ENCODE results near the gene SEMA6A. TPM values are rescaled to one million over a fixed set of nuclear protein-coding genes. Genes with fewer than 3 reads are reported as not detected.

SEMA6A gene
- total RNA-seq, 2 experiments from 2014 or later: not detected

DNA sequence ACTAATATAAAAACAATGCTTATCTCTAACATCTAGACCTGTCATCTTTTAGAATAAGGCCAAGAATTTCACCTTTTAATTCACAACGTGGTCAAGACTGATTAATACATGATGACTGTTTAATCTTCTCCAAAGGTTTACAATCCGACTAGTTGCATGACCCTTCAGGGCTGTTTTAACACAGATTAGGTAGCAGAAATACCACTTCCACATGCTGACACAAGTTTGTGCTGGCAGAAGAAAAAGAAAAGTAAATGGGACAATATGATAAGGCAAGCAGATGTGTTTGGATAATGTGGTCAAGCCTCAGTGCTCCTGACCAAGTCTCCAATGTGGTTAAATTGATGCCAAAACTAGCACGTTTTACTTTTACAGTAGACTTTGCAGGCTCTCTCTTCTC lies 31.1 kb downstream of the SEMA6A start:
- POLR2A ChIA-PET: no interaction called here
- H3K27me3 Mint-ChIP-seq: no peaks in the 10 kb centered on the region
- no peaks in the 10 kb centered on the region for H3K4me1 Mint-ChIP-seq
- no peak overlapping the region for H3K27ac Mint-ChIP-seq
- H3K4me3 Mint-ChIP-seq: no peak overlapping the region
- DNase-seq (no peak), ATAC-seq (no peak)
- no peaks in the 10 kb centered on the region for H3K36me3 Mint-ChIP-seq (ENCODE audit: low read depth)
- CTCF ChIA-PET: no interaction called here
- peaks cover 13% of the 10 kb centered on the region for H3K9me3 Mint-ChIP-seq (ENCODE audit: low read depth)
- intact Hi-C loops (cut with DNase I, micrococcal nuclease): no loop called here

DNA sequence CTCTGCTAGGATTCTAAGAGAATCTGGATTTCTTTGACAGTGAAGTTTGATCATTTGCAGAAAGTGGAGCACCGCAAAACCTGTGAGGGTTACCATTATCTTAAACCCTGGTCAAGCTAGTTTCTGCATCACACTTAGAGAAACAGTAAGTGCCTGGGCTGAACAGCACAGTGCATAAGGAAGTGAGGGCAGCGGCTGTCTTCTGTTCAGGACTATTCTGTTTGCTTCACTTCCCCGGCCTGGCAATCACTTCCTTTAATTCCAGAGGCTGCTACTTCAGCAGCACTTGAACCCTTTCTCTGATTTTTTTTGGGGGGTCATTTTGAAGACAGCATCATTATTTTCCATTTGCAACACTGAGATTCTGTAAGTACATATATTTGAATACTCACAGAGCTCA lies 32.0 kb downstream of the SEMA6A start:
- intact Hi-C loops (cut with DNase I, micrococcal nuclease): no loop called here
- H3K9me3 Mint-ChIP-seq (ENCODE audit: low read depth): peaks cover 13% of the 10 kb centered on the region
- DNase-seq (no peak), ATAC-seq (no peak)
- H3K27ac Mint-ChIP-seq: no peak overlapping the region
- H3K36me3 Mint-ChIP-seq (ENCODE audit: low read depth): no peaks in the 10 kb centered on the region
- H3K4me3 Mint-ChIP-seq: no peak overlapping the region
- H3K27me3 Mint-ChIP-seq: no peaks in the 10 kb centered on the region
- CTCF ChIA-PET: no interaction called here
- H3K4me1 Mint-ChIP-seq: no peaks in the 10 kb centered on the region
- POLR2A ChIA-PET: no interaction called here

GRCh38 chr5:116539222-116539621 lies 35.4 kb downstream of the SEMA6A start:
- ATAC-seq (no peak), DNase-seq (no peak)
- intact Hi-C loops (cut with DNase I, micrococcal nuclease): no loop called here
- Mint-ChIP-seq H3K9me3 (ENCODE audit: low read depth) (no peaks in the 10 kb centered on the region), H3K27ac (no peak overlapping the region), H3K27me3 (no peaks in the 10 kb centered on the region), H3K36me3 (ENCODE audit: low read depth) (no peaks in the 10 kb centered on the region), H3K4me1 (no peaks in the 10 kb centered on the region), H3K4me3 (no peak overlapping the region)
- ChIA-PET POLR2A (no interaction called here), CTCF (no interaction called here)

GRCh38 chr5:116536316-116537083 lies 38.1 kb downstream of the SEMA6A start:
- ChIA-PET POLR2A (no interaction called here), CTCF (interaction anchor here (0.5 kb wide), 1 partner anchor 316 kb away, joined by 3 read pairs; no protein-coding TSS in a partner anchor)
- DNase-seq (no peak), ATAC-seq (no peak)
- no peak overlapping the region for H3K4me3 Mint-ChIP-seq
- intact Hi-C loops (cut with DNase I, micrococcal nuclease): no loop called here
- no peaks in the 10 kb centered on the region for H3K36me3 Mint-ChIP-seq (ENCODE audit: low read depth)
- no peak overlapping the region for H3K27ac Mint-ChIP-seq
- no peaks in the 10 kb centered on the region for H3K4me1 Mint-ChIP-seq
- H3K9me3 Mint-ChIP-seq (ENCODE audit: low read depth): no peaks in the 10 kb centered on the region
- no peaks in the 10 kb centered on the region for H3K27me3 Mint-ChIP-seq

- H3K27ac Mint-ChIP-seq: no peak overlapping the region
- intact Hi-C loops (cut with DNase I, micrococcal nuclease): no loop called here
These were observed 39.5 kb downstream of the SEMA6A start for GRCh38 chr5:116534964-116535651.

GRCh38 chr5:116532762-116533525 lies 41.7 kb downstream of the SEMA6A start:
- intact Hi-C loops (cut with DNase I, micrococcal nuclease): no loop called here
- DNase-seq (no peak), ATAC-seq (no peak)
- H3K27me3 Mint-ChIP-seq: no peaks in the 10 kb centered on the region
- no peak overlapping the region for H3K27ac Mint-ChIP-seq
- ChIA-PET CTCF (no interaction called here), POLR2A (no interaction called here)
- H3K36me3 Mint-ChIP-seq (ENCODE audit: low read depth): no peaks in the 10 kb centered on the region
- H3K9me3 Mint-ChIP-seq (ENCODE audit: low read depth): no peaks in the 10 kb centered on the region
- H3K4me1 Mint-ChIP-seq: no peaks in the 10 kb centered on the region
- no peak overlapping the region for H3K4me3 Mint-ChIP-seq

More at GRCh38 chr5:116534964-116535651, 39.5 kb downstream of the SEMA6A start:
- ATAC-seq: no peak
- Mint-ChIP-seq H3K36me3 (ENCODE audit: low read depth) (no peaks in the 10 kb centered on the region), H3K4me3 (no peak overlapping the region), H3K27me3 (no peaks in the 10 kb centered on the region), H3K9me3 (ENCODE audit: low read depth) (no peaks in the 10 kb centered on the region), H3K4me1 (no peaks in the 10 kb centered on the region)
- ChIA-PET POLR2A (no interaction called here), CTCF (no interaction called here)
- no peak for DNase-seq

DNA sequence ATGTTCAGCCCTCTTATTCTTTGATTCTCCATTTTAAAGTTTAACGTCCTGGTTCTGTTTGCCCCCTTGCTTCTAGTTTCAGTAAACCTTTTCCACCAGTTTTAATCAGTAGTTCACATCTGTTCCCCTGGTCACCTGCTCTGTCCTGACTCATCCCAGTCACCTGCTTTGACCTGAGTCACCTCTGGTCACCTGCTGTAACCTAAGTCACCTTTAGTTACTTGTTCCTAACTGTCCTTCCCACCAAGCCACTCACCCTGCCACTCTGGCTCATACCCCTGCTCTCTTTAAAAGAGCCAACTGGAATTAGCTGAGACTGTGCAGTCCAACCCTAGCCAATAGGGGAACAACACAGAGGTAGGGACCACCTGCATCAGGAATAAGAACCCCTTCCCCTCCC lies 43.0 kb downstream of the SEMA6A start:
- intact Hi-C loops (cut with DNase I, micrococcal nuclease): no loop called here
- Mint-ChIP-seq H3K27ac (no peak overlapping the region), H3K4me3 (no peak overlapping the region), H3K4me1 (no peaks in the 10 kb centered on the region), H3K9me3 (ENCODE audit: low read depth) (no peaks in the 10 kb centered on the region), H3K36me3 (ENCODE audit: low read depth) (no peaks in the 10 kb centered on the region), H3K27me3 (no peaks in the 10 kb centered on the region)
- DNase-seq (no peak), ATAC-seq (no peak)
- ChIA-PET POLR2A (no interaction called here), CTCF (no interaction called here)

- Mint-ChIP-seq H3K27ac (no peak overlapping the region), H3K36me3 (ENCODE audit: low read depth) (no peaks in the 10 kb centered on the region), H3K27me3 (no peaks in the 10 kb centered on the region), H3K4me1 (no peaks in the 10 kb centered on the region), H3K9me3 (ENCODE audit: low read depth) (no peaks in the 10 kb centered on the region), H3K4me3 (no peak overlapping the region)
- DNase-seq (no peak), ATAC-seq (no peak)
- CTCF ChIA-PET: no interaction called here
- intact Hi-C loops (cut with DNase I, micrococcal nuclease): no loop called here
- POLR2A ChIA-PET: no interaction called here
These were observed 43.5 kb downstream of the SEMA6A start for GRCh38 chr5:116531117-116531516.

DNA sequence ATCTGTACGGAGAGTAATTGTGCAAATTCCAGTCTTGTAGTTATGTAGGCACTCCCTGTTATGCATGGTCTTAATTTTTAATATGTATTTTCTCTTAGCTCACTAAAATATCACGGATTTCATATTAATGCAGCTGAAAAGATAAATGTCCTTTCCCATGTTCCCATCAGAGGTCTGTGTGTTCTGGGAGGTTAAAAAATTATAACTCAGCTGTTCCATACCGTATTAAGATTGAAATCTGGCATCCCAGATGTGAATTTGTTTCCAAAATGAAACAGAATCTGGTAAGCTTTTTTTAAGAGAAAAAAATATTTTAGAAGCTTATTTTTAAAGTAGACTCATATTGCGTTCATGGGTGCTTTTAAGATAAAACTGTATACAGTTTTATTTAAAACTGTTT lies 44.3 kb downstream of the SEMA6A start:
- ChIA-PET POLR2A (no interaction called here), CTCF (interaction anchor here (0.7 kb wide), 1 partner anchor 17 kb away, joined by 3 read pairs; no protein-coding TSS in a partner anchor)
- DNase-seq (no peak), ATAC-seq (no peak)
- H3K4me3 Mint-ChIP-seq: no peak overlapping the region
- H3K36me3 Mint-ChIP-seq (ENCODE audit: low read depth): no peaks in the 10 kb centered on the region
- no peaks in the 10 kb centered on the region for H3K27me3 Mint-ChIP-seq
- intact Hi-C loops (cut with DNase I, micrococcal nuclease): no loop called here
- no peaks in the 10 kb centered on the region for H3K9me3 Mint-ChIP-seq (ENCODE audit: low read depth)
- H3K4me1 Mint-ChIP-seq: no peaks in the 10 kb centered on the region
- no peak overlapping the region for H3K27ac Mint-ChIP-seq

DNA sequence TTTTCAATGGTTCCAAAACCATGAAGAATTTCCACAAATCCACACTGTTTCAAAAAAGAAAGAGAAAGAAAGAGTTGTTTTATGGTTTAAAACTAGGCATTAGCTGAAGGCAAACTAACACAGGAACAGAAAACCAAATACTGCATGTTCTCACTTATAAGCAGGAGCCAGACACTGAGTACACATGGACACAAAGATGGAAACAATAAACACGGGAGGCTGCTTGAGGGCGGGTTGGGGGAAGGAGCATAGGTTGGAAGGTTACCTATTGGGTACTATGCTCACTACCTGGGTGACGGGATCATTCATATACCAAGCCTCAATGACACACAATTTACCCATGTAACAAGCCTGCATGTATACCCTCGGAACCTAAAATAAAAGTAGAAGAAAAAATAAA lies 45.0 kb downstream of the SEMA6A start:
- POLR2A ChIA-PET: no interaction called here
- DNase-seq: no peak
- intact Hi-C loops (cut with DNase I, micrococcal nuclease): no loop called here
- Mint-ChIP-seq H3K36me3 (ENCODE audit: low read depth) (no peaks in the 10 kb centered on the region), H3K4me1 (no peaks in the 10 kb centered on the region), H3K4me3 (no peak overlapping the region), H3K9me3 (ENCODE audit: low read depth) (no peaks in the 10 kb centered on the region), H3K27me3 (no peaks in the 10 kb centered on the region), H3K27ac (no peak overlapping the region)
- ATAC-seq: no peak
- CTCF ChIA-PET: no interaction called here

DNA sequence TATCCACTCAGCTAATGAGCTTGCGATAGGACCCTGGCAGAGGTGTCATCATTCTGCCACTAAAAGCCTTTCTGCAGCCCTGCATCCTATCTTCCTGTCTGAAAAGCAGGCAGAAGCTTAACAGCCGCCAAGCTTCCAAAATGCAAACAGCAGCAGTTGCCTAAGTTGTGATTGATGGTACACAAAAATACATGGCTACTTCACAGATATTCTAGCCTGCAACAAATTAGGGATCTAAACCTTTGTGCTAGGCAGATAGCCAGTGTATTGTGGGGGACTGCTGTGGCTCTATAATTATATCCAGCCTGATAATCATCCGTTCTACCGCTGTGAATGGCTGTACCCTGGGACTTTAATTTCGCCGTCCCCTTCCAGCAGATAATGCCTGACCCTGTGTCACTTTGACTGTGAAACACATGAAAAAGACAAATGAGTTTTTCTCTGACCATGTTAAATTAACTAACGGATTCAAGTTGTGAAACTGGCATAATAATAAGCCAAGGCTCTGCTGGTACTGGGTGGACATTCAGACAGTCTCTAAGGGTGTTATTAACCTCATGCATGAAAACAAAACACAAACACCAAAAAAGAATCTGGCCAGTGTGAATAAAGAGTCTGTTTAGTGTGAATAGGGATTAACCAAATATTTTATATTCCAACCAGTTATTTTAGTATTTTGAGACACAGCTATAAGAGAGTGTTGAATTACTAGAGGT lies 45.9 kb downstream of the SEMA6A start:
- intact Hi-C loops (cut with DNase I, micrococcal nuclease): no loop called here
- Mint-ChIP-seq H3K27me3 (no peaks in the 10 kb centered on the region), H3K36me3 (ENCODE audit: low read depth) (no peaks in the 10 kb centered on the region), H3K4me3 (no peak overlapping the region), H3K27ac (no peak overlapping the region), H3K9me3 (ENCODE audit: low read depth) (no peaks in the 10 kb centered on the region), H3K4me1 (no peaks in the 10 kb centered on the region)
- CTCF ChIA-PET: no interaction called here
- POLR2A ChIA-PET: no interaction called here
- ATAC-seq (no peak), DNase-seq (no peak)

Measured in activated CD4-positive, alpha-beta T cell treated with anti-CD3 and anti-CD28 coated beads for 36 hours (primary cell).